ENCODE data around the gene METTL25B. TPM values are rescaled to one million over a fixed set of nuclear protein-coding genes. Genes with fewer than 3 reads are reported as not detected.

The METTL25B gene
- total and polyA plus RNA-seq, 4 donors: 8.1 to 36.0 (median 31.6) TPM

DNA sequence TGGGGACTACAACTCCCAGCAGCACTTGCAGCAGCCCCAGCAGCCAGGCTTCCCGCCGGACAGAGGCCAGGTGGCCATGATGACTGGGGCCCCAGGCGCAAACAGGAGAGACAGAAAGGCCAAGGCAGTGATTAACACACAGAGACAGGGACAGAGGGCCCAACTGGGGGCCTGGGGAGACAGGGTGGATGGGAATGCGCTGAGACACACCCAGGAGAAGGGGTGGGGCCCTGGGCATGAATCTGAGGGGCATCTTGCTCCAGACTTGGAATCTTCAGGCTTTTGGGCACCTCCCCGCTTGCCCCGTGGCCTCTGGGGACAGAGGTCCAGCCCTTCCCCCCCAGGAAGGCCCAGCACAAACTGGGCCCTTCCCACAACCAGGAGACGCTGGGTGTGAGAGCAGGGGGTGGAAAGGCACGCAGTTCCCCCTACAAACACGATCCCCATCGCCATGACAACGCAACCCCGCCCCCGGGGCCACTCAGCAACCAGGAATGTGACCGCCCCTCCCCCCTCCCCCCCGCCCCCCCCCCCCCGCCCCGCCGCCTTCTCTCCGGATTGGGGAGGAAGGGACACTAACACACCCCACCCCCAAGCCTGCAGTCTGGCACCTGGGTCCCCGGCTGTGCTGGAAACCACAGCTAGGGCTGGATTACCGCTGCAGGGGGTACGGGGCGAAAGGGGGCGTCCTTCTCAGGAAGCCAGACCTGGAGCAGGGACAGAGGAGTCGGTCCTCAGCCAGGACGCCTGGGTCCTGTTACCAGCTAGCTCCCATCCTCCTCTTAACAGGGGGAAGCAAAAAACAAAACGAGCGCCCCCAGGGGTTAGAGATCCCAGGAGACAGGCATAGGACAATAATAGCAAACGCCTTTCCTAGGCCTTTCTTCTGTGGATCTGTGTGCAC, 18.7 kb downstream of the METTL25B start:
- peak in 2 of 6 donors; percentile 89 to 91 for DNase-seq (ENCODE audit: low read depth in 4 of 6, low spot score in 6 of 6)
- H3K4me3 ChIP-seq (ENCODE audit: low read depth, low read length): peak overlapping the region; percentile 73
- 1% methylated on average over 12 of the region's 29 CpGs for WGBS (ENCODE audit: insufficient coverage)

DNA sequence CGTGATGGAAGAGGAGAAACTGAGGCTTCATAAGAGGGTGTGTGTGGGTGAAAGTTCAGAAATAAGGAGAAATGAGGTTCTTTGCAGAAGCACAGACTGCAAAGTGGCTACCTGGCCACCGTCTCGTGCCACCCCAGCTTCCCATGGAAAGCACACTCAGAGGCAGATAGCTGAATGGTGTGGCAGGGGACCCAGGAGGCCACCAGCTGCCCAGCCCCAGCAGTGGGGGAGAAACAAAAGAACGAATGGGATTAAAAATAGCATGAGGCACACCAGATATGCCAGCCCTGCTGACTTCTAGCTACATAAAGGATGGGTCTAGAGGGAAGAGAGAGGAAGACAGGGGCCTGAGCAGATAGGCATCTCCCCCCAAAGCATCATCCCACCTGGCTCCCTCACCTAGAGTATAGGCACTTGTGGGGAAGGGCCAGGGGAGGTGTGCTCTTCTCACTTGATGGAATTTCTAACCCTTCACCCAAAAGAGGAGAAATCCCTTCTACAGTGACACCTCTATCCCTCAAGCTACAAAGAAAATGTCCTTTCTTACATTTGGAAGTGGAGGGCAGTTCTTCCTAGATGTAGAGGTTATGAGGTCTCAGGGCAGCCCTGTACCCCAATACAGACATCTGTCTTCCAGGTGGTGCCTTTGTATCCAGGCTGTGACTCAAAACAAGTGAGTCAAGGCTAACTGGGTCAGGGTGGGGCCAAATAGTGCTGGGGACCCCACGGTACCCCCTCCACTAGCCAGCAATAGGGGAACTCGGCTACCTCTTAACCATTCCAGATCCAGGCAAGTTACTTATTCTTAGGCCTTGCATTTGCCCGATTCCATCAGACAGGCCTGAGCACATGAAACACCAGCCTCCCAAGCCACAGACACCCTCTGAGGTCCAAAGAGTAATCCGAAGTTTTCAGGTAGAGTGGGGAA, 19.7 kb downstream of the METTL25B start:
- Histone ChIP-seq H3K4me3 (ENCODE audit: low read depth, low read length) (peak overlapping the region; percentile 73), H3K27me3 (ENCODE audit: control insufficient read depth, insufficient read depth, low read length) (no peaks in the 10 kb centered on the region), H3K27ac (ENCODE audit: low read depth, low read length) (peak overlapping the region; percentile 99), H3K4me1 (ENCODE audit: control insufficient read depth, insufficient read depth, low read length) (peaks cover 51% of the 10 kb centered on the region), H3K36me3 (ENCODE audit: control insufficient read depth, insufficient read depth, low read length) (peaks cover 28% of the 10 kb centered on the region), H3K9me3 (ENCODE audit: control insufficient read depth, insufficient read depth, low read length) (no peaks in the 10 kb centered on the region)
- DNase-seq (ENCODE audit: low read depth in 4 of 6, low spot score in 6 of 6): no peak
- WGBS (ENCODE audit: insufficient coverage): 30% methylated on average over 7 of the region's 8 CpGs

More for the DNA sequence above, 18.7 kb downstream of the METTL25B start:
- H3K4me1 ChIP-seq (ENCODE audit: control insufficient read depth, insufficient read depth, low read length): peaks cover 47% of the 10 kb centered on the region
- H3K27ac ChIP-seq (ENCODE audit: low read depth, low read length): peak overlapping the region; percentile 99
- no peaks in the 10 kb centered on the region for H3K27me3 ChIP-seq (ENCODE audit: control insufficient read depth, insufficient read depth, low read length)
- H3K9me3 ChIP-seq (ENCODE audit: control insufficient read depth, insufficient read depth, low read length): no peaks in the 10 kb centered on the region
- peaks cover 34% of the 10 kb centered on the region for H3K36me3 ChIP-seq (ENCODE audit: control insufficient read depth, insufficient read depth, low read length)

DNA sequence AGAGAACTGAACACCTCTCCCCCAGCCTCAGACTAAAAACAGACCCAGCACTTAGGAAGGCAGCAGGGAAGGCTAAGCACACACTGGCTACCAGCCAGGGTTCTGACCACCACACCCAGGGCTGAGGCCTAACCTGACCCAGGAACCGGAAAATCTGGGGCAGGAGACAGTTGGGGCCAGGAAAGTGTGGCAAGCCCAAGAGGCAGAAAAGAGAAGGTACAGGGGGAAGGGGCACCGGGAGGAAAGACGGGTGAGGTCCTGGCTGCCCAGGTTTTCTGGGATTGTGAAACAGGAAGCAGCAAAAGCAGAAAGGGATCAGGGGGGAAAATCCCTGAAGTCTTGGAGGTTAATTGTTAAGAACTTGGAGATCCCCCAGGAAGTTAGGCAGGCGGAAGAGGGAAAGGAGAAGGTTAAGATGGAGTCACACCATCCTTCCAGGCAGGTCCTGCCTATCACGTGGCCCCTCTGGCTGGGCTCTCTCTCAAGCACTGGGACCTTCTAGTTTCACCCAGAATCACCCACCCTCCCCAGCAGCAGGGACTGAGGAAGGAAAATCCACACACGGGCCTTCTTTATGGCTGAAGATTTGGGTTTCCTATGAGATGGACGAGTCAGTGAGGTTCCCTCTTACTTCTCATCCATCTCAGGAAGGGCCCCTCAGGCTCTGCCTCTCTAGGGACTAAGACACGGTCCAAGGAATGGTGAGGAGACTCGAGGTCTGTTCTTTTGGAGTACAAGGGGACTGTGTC, 20.6 kb downstream of the METTL25B start:
- H3K9me3 ChIP-seq (ENCODE audit: control insufficient read depth, insufficient read depth, low read length): no peaks in the 10 kb centered on the region
- H3K4me3 ChIP-seq (ENCODE audit: low read depth, low read length): peak overlapping the region; percentile 16
- peak overlapping the region; percentile 99 for H3K27ac ChIP-seq (ENCODE audit: low read depth, low read length)
- peak in 1 of 6 donors; percentile 43 for DNase-seq (ENCODE audit: low read depth in 4 of 6, low spot score in 6 of 6)
- WGBS (ENCODE audit: insufficient coverage): 52% methylated on average over 5 of the region's 9 CpGs
- H3K27me3 ChIP-seq (ENCODE audit: control insufficient read depth, insufficient read depth, low read length): no peaks in the 10 kb centered on the region
- peaks cover 58% of the 10 kb centered on the region for H3K4me1 ChIP-seq (ENCODE audit: control insufficient read depth, insufficient read depth, low read length)
- H3K36me3 ChIP-seq (ENCODE audit: control insufficient read depth, insufficient read depth, low read length): peaks cover 20% of the 10 kb centered on the region

DNA sequence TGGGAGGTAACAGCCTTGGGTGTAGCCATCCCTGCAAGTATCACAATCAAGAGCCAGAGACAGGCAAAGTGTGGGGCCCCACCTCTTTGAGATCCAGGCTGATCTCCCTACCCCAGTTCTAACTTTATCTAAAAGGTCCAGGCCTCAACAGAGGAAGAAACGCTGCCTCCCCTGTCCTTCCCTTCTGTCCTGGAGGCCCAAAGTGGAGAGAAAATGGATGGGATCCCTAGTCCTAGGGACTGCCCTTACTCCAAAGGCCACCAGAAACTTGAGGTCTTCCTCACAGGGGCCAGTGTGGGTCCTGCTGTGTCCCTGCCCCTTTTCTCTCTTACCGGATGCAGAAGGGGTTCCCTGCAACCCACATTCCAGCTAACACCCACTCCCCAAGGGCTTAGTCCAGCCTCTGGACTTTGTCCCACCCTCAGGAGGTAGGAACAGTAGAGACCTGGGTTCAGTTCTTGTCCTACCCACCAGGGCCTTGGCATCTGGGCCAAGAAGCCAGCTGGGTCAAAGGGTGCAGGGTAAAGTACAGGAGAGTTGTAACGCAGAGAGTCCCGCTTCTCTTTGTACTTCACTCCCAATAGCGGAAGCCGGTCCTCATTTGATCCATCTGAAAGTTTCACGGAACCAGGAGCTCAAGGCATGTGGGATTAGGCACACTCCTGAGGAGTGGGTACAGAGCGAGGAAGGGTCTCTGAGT, 21.3 kb downstream of the METTL25B start:
- H3K9me3 ChIP-seq (ENCODE audit: control insufficient read depth, insufficient read depth, low read length): no peaks in the 10 kb centered on the region
- DNase-seq (ENCODE audit: low read depth in 4 of 6, low spot score in 6 of 6): no peak
- peak overlapping the region; percentile 85 for H3K4me3 ChIP-seq (ENCODE audit: low read depth, low read length)
- H3K27ac ChIP-seq (ENCODE audit: low read depth, low read length): peak overlapping the region; percentile 99
- peaks cover 13% of the 10 kb centered on the region for H3K36me3 ChIP-seq (ENCODE audit: control insufficient read depth, insufficient read depth, low read length)
- peaks cover 58% of the 10 kb centered on the region for H3K4me1 ChIP-seq (ENCODE audit: control insufficient read depth, insufficient read depth, low read length)
- WGBS (ENCODE audit: insufficient coverage): 44% methylated on average over 2 of the region's 8 CpGs
- H3K27me3 ChIP-seq (ENCODE audit: control insufficient read depth, insufficient read depth, low read length): no peaks in the 10 kb centered on the region

- no peak for DNase-seq (ENCODE audit: low read depth in 4 of 6, low spot score in 6 of 6)
- peaks cover 58% of the 10 kb centered on the region for H3K4me1 ChIP-seq (ENCODE audit: control insufficient read depth, insufficient read depth, low read length)
- H3K27ac ChIP-seq (ENCODE audit: low read depth, low read length): peak overlapping the region; percentile 99
- no peaks in the 10 kb centered on the region for H3K9me3 ChIP-seq (ENCODE audit: control insufficient read depth, insufficient read depth, low read length)
- H3K36me3 ChIP-seq (ENCODE audit: control insufficient read depth, insufficient read depth, low read length): peaks cover 7% of the 10 kb centered on the region
- no peaks in the 10 kb centered on the region for H3K27me3 ChIP-seq (ENCODE audit: control insufficient read depth, insufficient read depth, low read length)
- H3K4me3 ChIP-seq (ENCODE audit: low read depth, low read length): peak overlapping the region; percentile 85
- WGBS (ENCODE audit: insufficient coverage): 10% methylated on average over 2 of the region's 5 CpGs
Measured at GRCh38 chr1:156750191-156750672, 22.0 kb downstream of the METTL25B start.

GRCh38 chr1:156750711-156751450, 22.6 kb downstream of the METTL25B start:
- DNase-seq (ENCODE audit: low read depth in 4 of 6, low spot score in 6 of 6): peak in 2 of 6 donors; percentile 66 to 72
- Histone ChIP-seq H3K4me1 (ENCODE audit: control insufficient read depth, insufficient read depth, low read length) (peaks cover 58% of the 10 kb centered on the region), H3K4me3 (ENCODE audit: low read depth, low read length) (peak overlapping the region; percentile 85), H3K36me3 (ENCODE audit: control insufficient read depth, insufficient read depth, low read length) (peaks cover 7% of the 10 kb centered on the region), H3K9me3 (ENCODE audit: control insufficient read depth, insufficient read depth, low read length) (no peaks in the 10 kb centered on the region), H3K27me3 (ENCODE audit: control insufficient read depth, insufficient read depth, low read length) (no peaks in the 10 kb centered on the region), H3K27ac (ENCODE audit: low read depth, low read length) (peak overlapping the region; percentile 99)
- WGBS (ENCODE audit: insufficient coverage): under 1% methylated on average over 55 of the region's 64 CpGs

- H3K27me3 ChIP-seq (ENCODE audit: control insufficient read depth, insufficient read depth, low read length): no peaks in the 10 kb centered on the region
- H3K4me1 ChIP-seq (ENCODE audit: control insufficient read depth, insufficient read depth, low read length): peaks cover 54% of the 10 kb centered on the region
- peak within 1 kb of the TSS; percentile 85 for H3K4me3 ChIP-seq (ENCODE audit: low read depth, low read length)
- DNase-seq (ENCODE audit: low read depth in 4 of 6, low spot score in 6 of 6): no peak
- peaks cover 7% of the 10 kb centered on the region for H3K36me3 ChIP-seq (ENCODE audit: control insufficient read depth, insufficient read depth, low read length)
- under 1% methylated on average over 48 of the region's 48 CpGs for WGBS (ENCODE audit: insufficient coverage)
- H3K27ac ChIP-seq (ENCODE audit: low read depth, low read length): peak within 1 kb of the TSS; percentile 99
- no peaks in the 10 kb centered on the region for H3K9me3 ChIP-seq (ENCODE audit: control insufficient read depth, insufficient read depth, low read length)
Measured at GRCh38 chr1:156751451-156751756, 23.1 kb downstream of the METTL25B start, which contains the start of gene HDGF. Gene HDGF (minus strand): TSS chr1:156751675. CDS start chr1:156751429, 246 bp downstream.

DNA sequence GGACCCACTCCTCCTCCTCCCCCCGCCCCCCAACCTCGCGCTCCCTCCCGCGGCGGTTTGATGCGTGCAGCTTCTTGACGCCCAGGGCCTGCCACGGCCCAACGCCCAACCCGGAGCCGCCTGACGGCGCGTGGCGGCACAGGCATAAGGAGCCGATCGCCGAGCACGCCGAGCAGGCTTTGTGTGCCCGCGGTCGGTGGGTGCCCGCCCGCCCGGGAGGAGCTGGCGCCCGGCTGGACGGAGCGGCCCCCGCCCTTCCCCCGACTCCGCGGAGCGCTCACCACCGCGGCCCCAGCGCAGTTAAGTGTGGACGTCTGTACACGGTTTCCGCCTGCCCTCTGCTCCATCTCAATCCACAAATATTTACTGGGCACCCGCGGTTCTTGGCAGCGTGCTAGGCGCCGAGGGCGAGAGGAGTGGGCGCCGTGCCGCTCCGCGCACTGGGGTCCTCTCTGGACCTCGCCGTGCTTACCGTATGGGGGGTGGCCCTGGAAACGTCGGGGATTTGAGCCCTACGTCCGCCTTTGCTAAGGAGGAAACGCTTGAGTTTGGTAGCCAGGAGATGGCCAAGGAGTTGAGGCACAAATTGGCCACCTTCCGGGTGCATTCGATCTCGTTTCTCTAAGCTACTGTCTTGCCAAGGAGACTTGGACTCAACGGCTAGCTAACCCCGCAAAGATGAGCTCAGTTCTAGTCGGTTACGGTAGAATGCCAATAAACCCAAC, 23.6 kb downstream of the METTL25B start:
- peak in 5 of 6 donors; percentile 87 to 99 (median 94) for DNase-seq (ENCODE audit: low read depth in 4 of 6, low spot score in 6 of 6)
- Histone ChIP-seq H3K4me1 (ENCODE audit: control insufficient read depth, insufficient read depth, low read length) (peaks cover 48% of the 10 kb centered on the region), H3K36me3 (ENCODE audit: control insufficient read depth, insufficient read depth, low read length) (peaks cover 7% of the 10 kb centered on the region)

More for the DNA sequence above, 23.6 kb downstream of the METTL25B start:
- H3K9me3 ChIP-seq (ENCODE audit: control insufficient read depth, insufficient read depth, low read length): no peaks in the 10 kb centered on the region
- H3K27ac ChIP-seq (ENCODE audit: low read depth, low read length): peak overlapping the region; percentile 90
- WGBS (ENCODE audit: insufficient coverage): under 1% methylated on average over 63 of the region's 68 CpGs
- no peaks in the 10 kb centered on the region for H3K27me3 ChIP-seq (ENCODE audit: control insufficient read depth, insufficient read depth, low read length)
- peak overlapping the region; percentile 85 for H3K4me3 ChIP-seq (ENCODE audit: low read depth, low read length)

All from spinal cord (tissue), 10 donors.